Activated CD8-positive, alpha-beta T cell treated with anti-CD3 and anti-CD28 coated beads for 36 hours (primary cell): ENCODE results near the gene ZNF662. TPM values are rescaled to one million over a fixed set of nuclear protein-coding genes. Genes with fewer than 3 reads are reported as not detected.

Experiments used
- ATAC-seq: fragments of 200-7000 bp; cut with Tn5 transposase; one replicate; pipeline ENCODE4 v1.10.0; 2021; ENCODE audit warnings: mild to moderate bottlenecking, moderate library complexity
- CTCF ChIA-PET: fragments of 350-600 bp; sonication (Branson Sonifier 250); formaldehyde crosslinking; loops from one replicate; lab custom pipeline; 2021; ENCODE audit warnings: antibody characterized with exemption; lab: Charles Lee
- POLR2A ChIA-PET: fragments of 350-600 bp; sonication (Branson Sonifier 250); formaldehyde crosslinking; loops from one replicate; lab custom pipeline; 2021; ENCODE audit warnings: antibody characterized with exemption; lab: Charles Lee
- DNase-seq: peaks from one replicate; pipeline ENCODE4 v3.0.0-alpha.2; 2020
- H3K27ac Mint-ChIP-seq: one replicate; pipeline ENCODE4 v1.8.0; 2021; ENCODE audit warnings: mild to moderate bottlenecking, mixed read lengths
- H3K27me3 Mint-ChIP-seq: one replicate; pipeline ENCODE4 v1.8.0; 2021; ENCODE audit warnings: mixed read lengths
- H3K36me3 Mint-ChIP-seq: one replicate; pipeline ENCODE4 v1.8.0; 2021; ENCODE audit warnings: low read depth, mixed read lengths
- H3K4me1 Mint-ChIP-seq: one replicate; pipeline ENCODE4 v1.8.0; 2021; ENCODE audit warnings: low read depth, mixed read lengths
- H3K4me3 Mint-ChIP-seq: one replicate; pipeline ENCODE4 v1.8.0; 2021; ENCODE audit warnings: mild to moderate bottlenecking, moderate library complexity, mixed read lengths
- H3K9me3 Mint-ChIP-seq: one replicate; pipeline ENCODE4 v1.8.0; 2021; ENCODE audit warnings: mixed read lengths
- CTCF ChIP-seq: fragments of 200-600 bp; IDR thresholded peaks from one replicate; pipeline ENCODE4 v1.8.0; 2022; ENCODE audit warnings: antibody characterized with exemption, mild to moderate bottlenecking
- intact Hi-C: fragments of 100-400 bp; cut with micrococcal nuclease; formaldehyde crosslinking; loops from one replicate; pipeline ENCODE4 v1.10.0; 2022
- total RNA-seq, 2 experiments: library from RNA; stranded (reverse); gene quantifications; one replicate each; pipeline ENCODE4 v1.2.3, GENCODE V29; 2021

The ZNF662 gene
- total RNA-seq, 2 experiments from 2014 or later, result 2.1 to 3.2 TPM

DNA sequence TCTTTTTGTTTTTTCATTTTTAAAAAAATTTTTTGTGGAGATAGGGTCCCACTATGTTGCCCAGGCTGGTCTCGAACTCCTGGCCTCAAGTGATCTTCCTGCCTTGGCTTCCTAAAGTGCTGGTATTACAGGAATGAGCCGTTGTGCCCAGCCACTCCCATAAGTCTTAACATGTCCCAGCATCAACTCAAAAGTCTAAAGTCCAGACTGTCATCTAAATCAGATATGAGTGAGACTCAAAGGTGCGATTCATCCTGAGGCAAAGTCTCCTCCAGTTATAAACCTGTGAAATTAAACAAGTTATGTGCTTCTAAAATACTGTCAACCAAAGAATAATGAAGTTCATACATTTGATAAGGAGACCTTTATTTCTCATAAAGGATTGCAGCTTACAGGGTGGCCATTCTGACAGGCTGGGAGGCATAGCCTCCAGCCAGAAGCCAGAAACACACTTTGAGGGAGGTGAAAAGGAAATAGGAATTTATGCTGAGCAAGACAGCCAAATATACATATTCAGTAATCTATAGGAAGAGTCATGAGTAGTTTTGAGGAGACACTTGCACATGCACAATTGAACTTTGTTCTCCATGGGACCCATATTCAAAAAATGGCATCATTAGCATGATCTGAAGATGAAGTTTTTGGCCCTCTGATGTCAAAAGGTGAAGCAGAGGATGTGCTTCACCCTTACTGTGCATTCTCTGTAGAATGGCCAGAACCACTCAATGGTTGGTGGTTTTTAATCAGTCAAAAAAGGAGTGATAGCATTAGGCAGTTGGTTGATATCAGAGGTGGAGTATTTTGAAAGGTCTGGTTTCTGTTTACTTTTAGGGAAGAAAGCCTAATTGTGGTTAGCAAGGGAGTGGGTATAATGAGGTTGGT, 11.0 kb upstream of the ZNF662 start:
- no peak for TF ChIP-seq CTCF
- Mint-ChIP-seq H3K4me3 (no peak overlapping the region), H3K4me1 (peaks cover 5% of the 10 kb centered on the region), H3K9me3 (no peaks in the 10 kb centered on the region), H3K27me3 (peaks cover 4% of the 10 kb centered on the region), H3K27ac (no peak overlapping the region), H3K36me3 (no peaks in the 10 kb centered on the region)
- intact Hi-C loops, result no loop called here
- DNase-seq, result no peak
- ChIA-PET POLR2A (no interaction called here), CTCF (no interaction called here)
- ATAC-seq, result peak; percentile 37

- Mint-ChIP-seq H3K9me3 (no peaks in the 10 kb centered on the region), H3K4me1 (peaks cover 5% of the 10 kb centered on the region), H3K4me3 (no peak overlapping the region), H3K27ac (no peak overlapping the region), H3K27me3 (peaks cover 4% of the 10 kb centered on the region), H3K36me3 (no peaks in the 10 kb centered on the region)
- no peak for ATAC-seq
- TF ChIP-seq CTCF, result no peak
- intact Hi-C loops, result no loop called here
- CTCF ChIA-PET, result no interaction called here
- POLR2A ChIA-PET, result no interaction called here
- no peak for DNase-seq
Observed at GRCh38 chr3:42895580-42895868, 10.4 kb upstream of the ZNF662 start.

DNA sequence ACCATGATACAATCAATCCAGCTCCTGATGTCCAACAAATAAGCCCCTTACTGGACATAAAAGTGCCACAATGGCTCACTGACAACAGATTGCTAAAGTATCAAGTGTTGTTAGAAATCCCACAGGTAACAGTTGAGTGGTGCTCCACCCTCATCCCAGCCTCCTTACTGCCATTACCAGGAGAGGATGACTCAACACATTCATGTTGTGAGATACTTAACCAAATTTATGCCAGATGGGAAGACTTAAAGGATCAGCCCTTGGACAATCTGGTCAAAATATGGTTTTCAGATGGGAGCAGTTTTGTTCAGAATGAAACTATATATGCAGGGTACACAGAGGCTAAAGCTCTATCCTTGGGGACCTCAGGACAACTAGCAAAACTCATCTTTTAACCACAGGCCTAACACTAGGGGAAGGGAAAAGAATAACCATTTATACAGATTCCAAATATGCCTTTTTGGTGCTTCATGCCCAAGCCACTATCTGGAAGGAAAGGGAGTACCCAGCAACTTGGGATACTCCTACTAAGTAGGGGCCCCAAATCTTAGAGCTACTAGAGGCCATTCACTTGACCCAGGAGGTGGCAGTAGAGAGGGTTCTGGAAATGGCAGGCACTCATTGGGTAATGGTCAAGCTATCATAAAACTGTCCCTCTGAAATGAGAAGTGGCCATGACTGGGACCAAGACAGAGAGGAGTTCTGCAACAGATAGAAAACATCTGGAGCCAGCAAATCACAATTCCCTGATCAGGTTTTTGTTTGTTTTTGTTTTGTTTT, 6.9 kb upstream of the ZNF662 start:
- Mint-ChIP-seq H3K27me3 (peaks cover 5% of the 10 kb centered on the region), H3K4me3 (no peak overlapping the region), H3K9me3 (peaks cover 4% of the 10 kb centered on the region), H3K36me3 (no peaks in the 10 kb centered on the region), H3K4me1 (peaks cover 8% of the 10 kb centered on the region), H3K27ac (no peak overlapping the region)
- DNase-seq (no peak), ATAC-seq (no peak)
- ChIA-PET POLR2A (no interaction called here), CTCF (interaction anchor here (1.1 to 1.4 kb wide), 3 partner anchors 18 to 43 kb away, joined by 3 to 4 read pairs (median 3); no protein-coding TSS in a partner anchor)
- intact Hi-C loops, result no loop called here
- TF ChIP-seq CTCF, result no peak

DNA sequence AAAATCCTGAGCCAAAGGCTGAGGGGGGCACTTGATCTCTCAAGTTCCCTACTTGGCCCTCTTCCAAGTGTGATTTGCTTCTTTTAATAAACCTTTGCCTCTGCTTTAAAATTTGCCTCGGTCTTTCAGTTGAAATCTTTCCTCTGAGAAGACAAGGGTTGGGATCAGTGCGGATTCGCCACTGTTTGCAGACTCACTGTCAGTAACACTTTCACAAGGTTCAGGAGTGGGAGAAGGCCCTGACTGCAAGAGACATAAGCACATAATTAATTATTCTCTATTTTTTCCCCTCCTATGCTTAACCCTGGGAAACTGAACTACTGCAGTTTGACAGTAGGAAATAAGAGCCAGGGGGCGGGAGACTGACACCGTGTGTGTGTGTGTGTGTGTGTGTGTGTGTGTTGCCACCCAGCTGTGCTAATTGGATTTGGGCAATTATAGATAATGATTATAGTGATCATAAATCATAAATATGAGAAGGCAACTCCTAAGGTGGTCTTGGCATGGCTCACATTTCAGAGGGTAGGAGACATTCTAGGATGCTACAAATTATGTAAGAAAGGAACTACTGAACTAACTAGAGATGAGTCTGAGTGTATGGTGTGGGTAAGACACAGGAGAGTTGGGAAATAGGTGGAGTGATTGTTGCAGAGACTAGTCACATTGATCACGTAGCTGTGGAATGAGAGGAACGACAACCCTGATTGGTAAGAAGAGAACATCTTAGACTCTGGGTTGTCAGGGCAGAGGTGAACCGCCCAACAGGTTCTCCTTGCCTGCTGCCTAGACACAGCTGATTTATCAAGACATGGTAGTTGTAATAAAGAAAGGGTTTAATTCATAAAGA, 5.5 kb upstream of the ZNF662 start:
- TF ChIP-seq CTCF, result no peak
- H3K27me3 Mint-ChIP-seq, result peaks cover 13% of the 10 kb centered on the region
- H3K4me3 Mint-ChIP-seq, result no peak overlapping the region
- ATAC-seq (no peak), DNase-seq (no peak)
- no peaks in the 10 kb centered on the region for H3K36me3 Mint-ChIP-seq
- peaks cover 5% of the 10 kb centered on the region for H3K4me1 Mint-ChIP-seq
- H3K9me3 Mint-ChIP-seq, result peaks cover 8% of the 10 kb centered on the region
- H3K27ac Mint-ChIP-seq, result no peak overlapping the region
- intact Hi-C loops, result no loop called here
- ChIA-PET CTCF (no interaction called here), POLR2A (no interaction called here)
